Activated CD8-positive, alpha-beta T cell treated with anti-CD3 and anti-CD28 coated beads, Interleukin-2, amount 10 ng/mL, durations not matched to agents 7 days and 5 days (primary cell): ENCODE measurements around the gene SFSWAP. TPM values are rescaled to one million over a fixed set of nuclear protein-coding genes. Genes with fewer than 3 reads are reported as not detected.

ENCODE experiments used
- ATAC-seq: fragments of 150-1000 bp; cut with Tn5 transposase; one replicate; pipeline ENCODE4 v1.10.0; 2021; ENCODE audit warnings: moderate library complexity
- CTCF ChIA-PET: fragments of 350-600 bp; sonication (Branson Sonifier 250); formaldehyde crosslinking; loops from one replicate; lab custom pipeline; 2021; ENCODE audit warnings: antibody characterized with exemption; lab: Charles Lee
- POLR2A ChIA-PET: fragments of 350-600 bp; sonication (Branson Sonifier 250); formaldehyde crosslinking; loops from one replicate; lab custom pipeline; 2021; ENCODE audit warnings: antibody characterized with exemption; lab: Charles Lee
- DNase-seq: peaks from one replicate; pipeline ENCODE4 v3.0.0-alpha.2; 2020
- H3K27ac Mint-ChIP-seq: one replicate; pipeline ENCODE4 v1.8.0; 2021; ENCODE audit warnings: mild to moderate bottlenecking, mixed read lengths
- H3K27me3 Mint-ChIP-seq: one replicate; pipeline ENCODE4 v1.8.0; 2021; ENCODE audit warnings: low read depth, mixed read lengths
- H3K36me3 Mint-ChIP-seq: one replicate; pipeline ENCODE4 v1.8.0; 2021; ENCODE audit warnings: low read depth, mixed read lengths
- H3K4me1 Mint-ChIP-seq: one replicate; pipeline ENCODE4 v1.8.0; 2021; ENCODE audit warnings: low read depth, mixed read lengths
- H3K4me3 Mint-ChIP-seq: one replicate; pipeline ENCODE4 v1.8.0; 2021; ENCODE audit warnings: mild to moderate bottlenecking, mixed read lengths
- H3K9me3 Mint-ChIP-seq: one replicate; pipeline ENCODE4 v1.8.0; 2022; ENCODE audit warnings: mixed read lengths; ENCODE audit not compliant: insufficient read depth
- total RNA-seq, 2 experiments: library from RNA; stranded (reverse); gene quantifications; one replicate each; pipeline ENCODE4 v1.2.3, GENCODE V29; 2021

The SFSWAP gene
- total RNA-seq, 2 experiments from 2014 or later, result 50.4 to 53.6 TPM

DNA sequence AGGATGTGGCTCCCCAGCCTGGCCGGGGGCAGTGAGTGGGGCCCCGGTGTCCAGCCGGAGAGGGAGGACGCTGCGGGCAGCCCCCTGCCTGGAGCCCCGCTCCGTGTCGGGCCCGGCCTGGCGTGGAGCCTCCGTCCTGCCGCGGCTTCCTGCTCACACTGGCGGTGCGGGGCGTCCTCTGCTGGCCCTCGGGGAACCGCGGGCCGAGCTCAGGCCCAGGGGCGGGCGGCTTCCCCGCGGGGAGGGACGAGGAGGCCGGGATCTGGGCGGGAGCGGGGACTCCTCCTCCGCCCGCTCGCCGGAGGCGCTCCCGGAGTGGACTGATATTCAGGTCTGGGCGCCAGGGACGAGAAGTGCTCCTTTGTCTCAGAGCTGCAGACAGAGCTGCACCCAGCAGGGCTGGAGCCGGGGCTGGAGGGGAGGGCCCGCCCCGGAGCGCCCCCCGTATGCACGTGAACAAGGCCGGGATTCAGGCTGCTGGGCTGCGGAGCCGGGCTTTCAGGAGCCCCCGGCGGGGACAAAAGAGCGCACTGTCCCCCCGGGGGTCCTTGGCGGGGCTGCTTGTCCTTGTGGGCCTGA, 119.5 kb downstream of the SFSWAP start:
- H3K36me3 Mint-ChIP-seq, result no peaks in the 10 kb centered on the region
- CTCF ChIA-PET, result interaction anchor here (0.7 to 3.1 kb wide), 3 partner anchors 75 to 726 kb away, joined by 3 to 9 read pairs (median 8); no protein-coding TSS in a partner anchor

GRCh38 chr12:131830914-131831571, 120.2 kb downstream of the SFSWAP start:
- DNase-seq (no peak), ATAC-seq (peak; percentile 32)
- CTCF ChIA-PET, result interaction anchor here (0.7 to 3.1 kb wide), 3 partner anchors 76 to 727 kb away, joined by 3 to 9 read pairs (median 8); no protein-coding TSS in a partner anchor
- POLR2A ChIA-PET, result interaction anchor here (0.5 kb wide), 1 partner anchor 17 kb away, joined by 3 read pairs; no protein-coding TSS in a partner anchor
- Mint-ChIP-seq H3K36me3 (no peaks in the 10 kb centered on the region), H3K4me1 (peaks cover 11% of the 10 kb centered on the region), H3K9me3 (no peaks in the 10 kb centered on the region), H3K4me3 (peak overlapping the region; percentile 8), H3K27me3 (peaks cover 37% of the 10 kb centered on the region), H3K27ac (no peak overlapping the region)

More for the DNA sequence above, 119.5 kb downstream of the SFSWAP start:
- peaks cover 11% of the 10 kb centered on the region for H3K4me1 Mint-ChIP-seq
- H3K27ac Mint-ChIP-seq, result no peak overlapping the region
- DNase-seq, result no peak
- no peak overlapping the region for H3K4me3 Mint-ChIP-seq
- no peaks in the 10 kb centered on the region for H3K9me3 Mint-ChIP-seq
- peaks cover 39% of the 10 kb centered on the region for H3K27me3 Mint-ChIP-seq
- POLR2A ChIA-PET, result interaction anchor here (0.5 kb wide), 1 partner anchor 16 kb away, joined by 3 read pairs; no protein-coding TSS in a partner anchor
- ATAC-seq, result peak; percentile 24

DNA sequence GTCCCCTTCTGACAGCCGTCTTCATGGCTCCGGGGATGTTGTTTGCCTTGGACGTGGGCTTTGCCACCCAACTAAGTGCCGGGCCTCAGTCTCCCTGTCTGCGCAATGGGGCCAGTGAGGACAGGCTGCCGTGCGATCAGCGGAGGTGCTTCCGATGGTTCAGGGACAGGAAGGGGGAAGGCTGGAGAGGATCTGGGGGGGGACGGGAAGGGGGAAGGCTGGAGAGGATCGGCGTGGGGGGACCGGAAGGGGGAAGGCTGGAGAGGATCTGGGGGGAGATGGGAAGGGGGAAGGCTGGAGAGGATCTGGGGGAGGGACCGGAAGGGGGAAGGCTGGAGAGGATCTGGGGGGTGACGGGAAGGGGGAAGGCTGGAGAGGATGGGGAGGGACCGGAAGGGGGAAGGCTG, 120.7 kb downstream of the SFSWAP start:
- H3K27ac Mint-ChIP-seq, result no peak overlapping the region
- POLR2A ChIA-PET, result no interaction called here
- H3K36me3 Mint-ChIP-seq, result no peaks in the 10 kb centered on the region
- ATAC-seq (no peak), DNase-seq (no peak)
- peaks cover 31% of the 10 kb centered on the region for H3K27me3 Mint-ChIP-seq
- no peak overlapping the region for H3K4me3 Mint-ChIP-seq
- peaks cover 11% of the 10 kb centered on the region for H3K4me1 Mint-ChIP-seq
- CTCF ChIA-PET, result interaction anchor here (3.1 kb wide), 1 partner anchor 727 kb away, joined by 8 read pairs; no protein-coding TSS in a partner anchor
- no peaks in the 10 kb centered on the region for H3K9me3 Mint-ChIP-seq

- Mint-ChIP-seq H3K4me3 (no peak overlapping the region), H3K36me3 (no peaks in the 10 kb centered on the region), H3K27me3 (peaks cover 23% of the 10 kb centered on the region), H3K9me3 (no peaks in the 10 kb centered on the region), H3K27ac (no peak overlapping the region), H3K4me1 (peaks cover 11% of the 10 kb centered on the region)
- ChIA-PET CTCF (no interaction called here), POLR2A (no interaction called here)
- ATAC-seq, result no peak
- no peak for DNase-seq
Observed at GRCh38 chr12:131832321-131833231, 121.7 kb downstream of the SFSWAP start.

DNA sequence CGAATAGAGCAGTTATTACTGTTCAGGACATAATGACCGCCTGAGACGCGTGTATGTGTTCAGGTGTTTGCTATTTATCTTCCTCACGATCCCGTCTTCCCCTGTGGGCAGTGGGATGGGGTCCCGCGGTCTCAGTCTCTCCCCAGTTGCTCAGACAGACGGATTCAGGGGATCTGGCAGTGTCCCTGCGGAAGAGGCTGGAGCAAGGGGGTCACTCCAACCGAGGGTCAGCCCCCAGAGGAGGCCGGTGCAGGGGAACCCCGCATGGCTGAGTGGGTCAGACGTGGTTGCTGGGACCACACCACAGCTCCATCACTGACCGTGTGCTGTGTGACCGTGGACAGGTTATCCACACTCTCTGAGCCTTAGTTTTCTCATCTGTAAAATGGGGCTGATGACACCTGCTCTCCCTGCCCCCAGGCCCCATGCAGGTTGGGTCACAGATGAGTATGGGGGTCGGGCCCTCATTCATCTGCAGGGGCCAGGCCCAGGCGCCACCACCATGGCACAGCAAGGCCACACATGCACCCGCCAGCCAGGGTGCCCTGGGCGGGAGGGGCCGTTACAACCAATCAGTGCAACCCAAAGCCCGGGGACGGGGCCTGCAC, 122.5 kb downstream of the SFSWAP start:
- Mint-ChIP-seq H3K36me3 (no peaks in the 10 kb centered on the region), H3K4me3 (no peak overlapping the region), H3K4me1 (peaks cover 11% of the 10 kb centered on the region), H3K27ac (no peak overlapping the region), H3K9me3 (no peaks in the 10 kb centered on the region), H3K27me3 (peaks cover 21% of the 10 kb centered on the region)
- CTCF ChIA-PET, result no interaction called here
- no peak for ATAC-seq
- no peak for DNase-seq
- POLR2A ChIA-PET, result no interaction called here

DNA sequence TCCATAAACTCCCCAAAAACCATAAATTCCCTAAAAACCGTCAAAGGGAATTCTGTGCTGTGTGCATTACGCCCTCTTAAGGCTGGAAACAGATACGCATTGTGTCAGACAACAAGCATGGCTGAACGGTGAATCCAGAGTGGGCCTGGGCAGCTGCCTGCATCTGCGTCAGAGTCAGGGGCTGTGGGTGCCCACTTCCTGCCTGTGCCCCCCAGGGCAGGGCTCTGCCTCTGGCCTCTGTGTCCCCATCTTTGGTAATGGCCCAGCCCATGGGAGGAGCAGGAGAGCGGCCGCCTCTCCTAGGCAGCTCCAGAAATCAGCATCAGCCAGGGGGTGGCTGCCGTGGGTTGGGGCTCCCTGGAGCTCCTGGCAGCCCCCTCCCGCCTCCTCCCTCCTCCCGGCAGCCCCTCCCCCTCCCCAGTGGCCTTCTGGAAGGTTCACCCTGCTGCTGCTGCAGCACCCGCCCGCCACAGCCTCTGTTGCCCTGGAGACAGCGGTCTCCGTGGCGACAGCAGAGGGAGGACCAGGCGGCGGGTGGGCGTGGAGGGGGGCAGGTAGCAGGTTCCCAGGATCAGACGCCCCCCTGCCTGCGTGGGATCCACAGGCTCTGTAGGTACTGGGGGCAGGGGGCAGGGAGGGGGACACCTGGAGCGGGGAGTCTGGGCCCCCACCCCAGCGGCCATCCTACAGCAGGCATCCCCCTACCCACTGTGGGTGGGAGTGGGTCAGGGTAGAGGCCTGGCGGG, 123.2 kb downstream of the SFSWAP start:
- POLR2A ChIA-PET, result no interaction called here
- Mint-ChIP-seq H3K4me1 (peaks cover 11% of the 10 kb centered on the region), H3K4me3 (no peak overlapping the region)

GRCh38 chr12:131834798-131835615, 124.1 kb downstream of the SFSWAP start:
- ChIA-PET POLR2A (no interaction called here), CTCF (no interaction called here)
- H3K27me3 Mint-ChIP-seq, result peaks cover 14% of the 10 kb centered on the region
- no peaks in the 10 kb centered on the region for H3K36me3 Mint-ChIP-seq
- no peak overlapping the region for H3K4me3 Mint-ChIP-seq
- no peak for DNase-seq
- H3K9me3 Mint-ChIP-seq, result no peaks in the 10 kb centered on the region
- peaks cover 6% of the 10 kb centered on the region for H3K4me1 Mint-ChIP-seq
- no peak overlapping the region for H3K27ac Mint-ChIP-seq
- ATAC-seq, result no peak

More for the DNA sequence above, 123.2 kb downstream of the SFSWAP start:
- Mint-ChIP-seq H3K36me3 (no peaks in the 10 kb centered on the region), H3K9me3 (no peaks in the 10 kb centered on the region), H3K27me3 (peaks cover 21% of the 10 kb centered on the region), H3K27ac (no peak overlapping the region)
- DNase-seq (no peak), ATAC-seq (no peak)
- CTCF ChIA-PET, result no interaction called here

DNA sequence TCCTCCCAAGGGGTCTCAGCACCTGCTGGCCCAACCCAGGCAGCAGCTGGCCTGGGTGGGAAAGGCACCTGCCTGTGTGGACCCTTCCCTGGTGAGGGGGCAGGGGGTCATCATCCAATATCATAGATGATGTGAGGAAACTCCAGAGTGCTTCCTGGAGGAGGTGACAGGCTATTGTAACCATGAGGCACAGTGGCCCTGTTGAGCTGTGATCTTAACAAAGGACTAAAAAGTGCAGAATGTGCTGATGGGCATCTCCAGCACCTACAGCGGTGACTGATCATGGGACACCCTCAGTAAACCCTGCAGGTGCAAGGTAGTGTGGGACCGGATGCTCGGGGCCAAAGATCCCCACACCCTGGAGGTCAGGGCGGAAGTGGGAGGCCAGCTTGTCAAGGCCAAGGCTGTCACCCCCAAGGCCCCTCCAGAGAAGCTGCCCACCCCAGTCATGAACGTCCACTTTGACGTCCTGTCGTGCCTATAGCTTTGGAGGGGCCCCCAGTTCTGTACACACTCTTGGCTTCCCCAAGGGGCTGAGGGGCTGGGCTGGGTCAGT, 124.8 kb downstream of the SFSWAP start:
- DNase-seq (no peak), ATAC-seq (no peak)
- H3K36me3 Mint-ChIP-seq, result no peaks in the 10 kb centered on the region
- H3K4me3 Mint-ChIP-seq, result no peak overlapping the region
- no peaks in the 10 kb centered on the region for H3K9me3 Mint-ChIP-seq
- no peak overlapping the region for H3K27ac Mint-ChIP-seq
- ChIA-PET CTCF (interaction anchor here (1.0 to 1.1 kb wide), 2 partner anchors 114 to 167 kb away, joined by 3 read pairs; partner anchors contain the start of gene EP400), POLR2A (no interaction called here)
- peaks cover 14% of the 10 kb centered on the region for H3K27me3 Mint-ChIP-seq
- peaks cover 6% of the 10 kb centered on the region for H3K4me1 Mint-ChIP-seq

DNA sequence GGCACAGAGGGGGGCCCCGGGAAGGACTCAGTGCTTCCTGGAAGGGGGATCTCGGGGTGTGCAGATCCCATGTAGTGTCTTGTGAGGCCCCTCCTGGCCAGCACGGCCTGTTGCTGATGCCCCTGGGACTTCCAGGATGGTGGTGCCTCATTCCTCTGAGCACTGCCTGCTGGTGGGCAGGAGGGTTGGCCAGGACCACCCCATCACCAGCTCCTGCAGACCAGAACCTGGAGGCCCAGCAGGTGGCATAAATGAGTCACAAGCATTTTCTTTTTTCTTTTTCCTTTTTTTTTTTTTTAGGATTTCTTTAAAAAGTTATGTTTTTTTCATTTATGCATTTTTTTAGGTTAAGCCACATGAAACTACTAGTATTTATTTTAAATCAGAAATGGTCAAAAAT, 125.3 kb downstream of the SFSWAP start:
- DNase-seq, result no peak
- peaks cover 1% of the 10 kb centered on the region for H3K4me1 Mint-ChIP-seq
- no peaks in the 10 kb centered on the region for H3K9me3 Mint-ChIP-seq
- peaks cover 9% of the 10 kb centered on the region for H3K27me3 Mint-ChIP-seq
- H3K27ac Mint-ChIP-seq, result no peak overlapping the region
- no peak overlapping the region for H3K4me3 Mint-ChIP-seq
- no peaks in the 10 kb centered on the region for H3K36me3 Mint-ChIP-seq
- CTCF ChIA-PET, result interaction anchor here (1.0 to 1.1 kb wide), 2 partner anchors 113 to 167 kb away, joined by 3 read pairs; partner anchors contain the start of gene EP400
- ATAC-seq, result no peak
- POLR2A ChIA-PET, result no interaction called here
